Measurements from ENCODE around the gene PCDH9.
A peak's percentile ranks its signal among the peaks of the same experiment; 100 is the strongest.

The PCDH9 gene

GRCh38 chr13:67229481-67230403 is at the start of gene PCDH9:
Gene PCDH9, minus strand, starts transcription at chr13:67230336. Its CDS starts 1,896 bp downstream, at chr13:67228440.
- no peak for DNase-seq

DNA sequence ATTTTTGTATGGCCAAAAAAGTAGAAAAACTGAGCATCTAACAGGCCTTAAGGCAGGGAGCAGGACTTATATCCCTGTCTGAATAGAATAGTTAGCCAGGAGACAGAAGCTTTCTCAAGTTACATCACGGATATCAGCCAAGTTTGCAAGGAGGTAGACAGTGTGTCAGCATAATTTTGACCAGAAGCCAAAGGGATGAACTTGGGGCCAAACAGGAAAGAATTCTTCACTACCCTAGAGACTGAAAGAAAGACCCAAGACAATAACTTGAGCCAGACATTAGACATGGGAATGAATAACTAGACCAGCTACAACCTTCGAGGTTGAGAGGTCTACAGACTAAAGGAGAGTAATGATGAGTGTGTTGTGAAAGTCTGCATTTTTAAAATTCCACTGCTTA is 48.1 kb upstream of the PCDH9 start:
- peak; percentile 93 for DNase-seq

- no peak for DNase-seq
Measured at GRCh38 chr13:67277581-67277980, 47.4 kb upstream of the PCDH9 start.

DNA sequence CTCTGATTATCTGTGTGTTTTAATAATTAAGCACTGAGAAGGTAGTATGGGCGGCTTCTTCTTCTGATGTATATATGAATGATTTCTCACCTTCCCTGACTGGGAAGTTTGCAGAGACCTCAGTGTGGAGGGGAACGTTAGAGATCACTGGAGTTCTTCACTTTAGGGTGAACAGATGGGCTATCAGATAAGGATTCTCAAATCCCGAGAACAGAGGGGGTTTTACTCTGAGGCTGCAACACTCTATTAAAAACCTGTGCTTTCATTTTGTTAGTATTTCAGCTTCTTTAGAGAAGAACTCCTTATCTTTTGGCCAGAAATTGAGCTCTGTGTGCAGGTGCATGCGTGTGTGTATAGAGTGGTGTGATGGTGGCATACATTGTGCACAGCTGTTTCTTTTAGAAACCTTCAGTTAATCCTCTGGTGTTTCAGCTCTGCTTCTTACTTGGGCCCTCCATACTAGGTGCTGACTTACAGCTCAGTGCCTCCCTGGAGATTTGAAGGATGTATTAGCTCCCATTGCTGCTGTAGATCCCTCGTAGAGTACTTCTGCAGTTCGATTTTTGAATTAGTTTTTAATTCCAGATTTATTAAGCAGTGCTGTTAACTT is 45.3 kb upstream of the PCDH9 start:
- no peak for DNase-seq

DNA sequence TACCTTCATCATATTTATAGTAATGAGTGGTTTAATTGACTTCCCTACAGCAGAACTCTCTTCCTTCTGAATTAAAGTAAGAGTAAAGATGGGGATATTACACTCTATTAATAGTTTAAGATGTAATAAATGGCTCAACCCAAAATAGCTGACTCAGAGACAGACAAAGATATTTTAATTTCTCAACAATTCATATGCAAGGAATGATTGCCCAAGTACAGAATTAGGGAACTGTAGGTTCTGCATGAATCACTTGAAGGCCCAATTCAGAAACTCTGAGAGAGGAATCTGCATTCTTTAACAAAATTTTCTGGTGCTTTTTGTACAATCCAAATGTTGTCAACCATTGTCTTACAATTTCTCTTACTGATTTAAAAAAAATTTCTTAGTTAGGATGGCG is 42.9 kb upstream of the PCDH9 start:
- DNase-seq, result peak; percentile 43

- DNase-seq, result peak; percentile 41
Measured at GRCh38 chr13:67267136-67267535, 37.0 kb upstream of the PCDH9 start.

DNA sequence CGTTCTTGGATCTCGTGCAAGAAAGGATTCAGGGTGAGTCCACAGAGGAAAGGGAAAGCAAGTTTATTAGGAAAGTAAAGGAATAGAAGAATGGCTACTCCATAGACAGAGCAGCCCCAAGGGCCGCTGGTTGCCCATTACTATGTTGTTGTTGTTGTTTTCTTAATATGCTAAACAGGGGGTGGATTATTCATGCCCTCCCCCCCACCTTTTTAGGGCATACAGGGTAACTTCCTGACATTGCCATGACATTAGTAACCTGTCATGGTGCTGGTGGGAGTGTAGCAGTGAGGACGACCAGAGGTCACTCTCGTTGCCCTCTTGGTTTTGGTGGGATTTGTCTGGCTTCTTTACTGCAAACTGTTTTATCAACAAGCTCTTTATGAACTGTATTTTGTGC is 29.1 kb upstream of the PCDH9 start:
- no peak for DNase-seq

- DNase-seq, result no peak
Measured at GRCh38 chr13:67258482-67258881, 28.3 kb upstream of the PCDH9 start.

- no peak for DNase-seq
Measured at GRCh38 chr13:67238861-67239260, 8.7 kb upstream of the PCDH9 start.

GRCh38 chr13:67238277-67238859 is 8.2 kb upstream of the PCDH9 start:
- DNase-seq, result peak; percentile 30

GRCh38 chr13:67235265-67235664 is 5.1 kb upstream of the PCDH9 start:
- no peak for DNase-seq

DNA sequence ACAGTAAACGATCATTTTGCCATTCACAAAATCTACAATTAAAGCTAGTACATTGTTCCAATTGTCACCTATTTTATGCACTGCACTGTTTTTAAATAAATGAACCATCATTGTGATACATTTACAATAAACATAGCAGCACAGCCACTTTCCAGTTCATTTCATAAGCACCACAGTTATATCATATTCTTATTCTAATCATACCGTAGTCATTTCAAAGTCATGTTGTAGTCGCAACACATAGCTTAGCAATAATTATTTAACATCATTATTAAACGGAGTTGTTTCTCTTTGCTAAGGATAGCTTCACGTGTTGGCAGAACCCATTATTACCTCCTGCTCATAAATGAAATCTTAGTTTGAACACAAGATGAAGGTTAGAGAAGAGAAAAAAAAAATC is 2.2 kb upstream of the PCDH9 start:
- no peak for DNase-seq

DNA sequence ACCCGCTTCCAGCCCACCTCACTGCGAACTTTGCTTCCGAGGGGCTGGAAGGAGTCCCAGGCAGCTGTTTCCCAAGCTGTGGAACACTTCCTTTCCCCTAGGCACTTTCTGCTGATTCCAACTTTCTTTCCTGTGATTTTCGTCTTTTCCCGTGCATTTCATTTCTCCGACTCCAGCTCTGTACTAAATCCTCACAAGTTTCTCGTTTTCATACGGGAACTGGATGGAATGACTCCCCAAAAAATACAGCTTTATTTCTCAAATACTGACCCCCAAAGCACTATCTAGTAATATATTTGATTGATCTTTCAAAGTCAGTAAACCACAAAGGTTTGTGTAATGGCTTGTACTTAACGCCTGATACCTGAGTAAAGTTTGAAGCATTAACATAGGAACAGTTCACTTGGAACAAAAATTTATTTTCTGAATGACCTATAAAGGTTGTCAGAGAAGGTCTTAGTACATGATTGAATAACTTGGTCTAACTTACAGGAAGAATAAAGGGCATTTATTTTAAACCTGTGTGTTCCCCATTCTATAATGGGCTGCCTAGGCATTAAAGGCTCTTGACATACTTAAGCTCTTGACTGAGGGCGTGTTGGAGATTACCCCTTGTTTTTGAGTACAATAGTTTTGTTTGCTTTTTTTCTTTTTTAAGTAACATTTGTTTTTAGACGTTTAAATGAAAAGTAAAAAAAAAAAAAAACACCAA is 1.3 kb upstream of the PCDH9 start:
- DNase-seq, result no peak

DNA sequence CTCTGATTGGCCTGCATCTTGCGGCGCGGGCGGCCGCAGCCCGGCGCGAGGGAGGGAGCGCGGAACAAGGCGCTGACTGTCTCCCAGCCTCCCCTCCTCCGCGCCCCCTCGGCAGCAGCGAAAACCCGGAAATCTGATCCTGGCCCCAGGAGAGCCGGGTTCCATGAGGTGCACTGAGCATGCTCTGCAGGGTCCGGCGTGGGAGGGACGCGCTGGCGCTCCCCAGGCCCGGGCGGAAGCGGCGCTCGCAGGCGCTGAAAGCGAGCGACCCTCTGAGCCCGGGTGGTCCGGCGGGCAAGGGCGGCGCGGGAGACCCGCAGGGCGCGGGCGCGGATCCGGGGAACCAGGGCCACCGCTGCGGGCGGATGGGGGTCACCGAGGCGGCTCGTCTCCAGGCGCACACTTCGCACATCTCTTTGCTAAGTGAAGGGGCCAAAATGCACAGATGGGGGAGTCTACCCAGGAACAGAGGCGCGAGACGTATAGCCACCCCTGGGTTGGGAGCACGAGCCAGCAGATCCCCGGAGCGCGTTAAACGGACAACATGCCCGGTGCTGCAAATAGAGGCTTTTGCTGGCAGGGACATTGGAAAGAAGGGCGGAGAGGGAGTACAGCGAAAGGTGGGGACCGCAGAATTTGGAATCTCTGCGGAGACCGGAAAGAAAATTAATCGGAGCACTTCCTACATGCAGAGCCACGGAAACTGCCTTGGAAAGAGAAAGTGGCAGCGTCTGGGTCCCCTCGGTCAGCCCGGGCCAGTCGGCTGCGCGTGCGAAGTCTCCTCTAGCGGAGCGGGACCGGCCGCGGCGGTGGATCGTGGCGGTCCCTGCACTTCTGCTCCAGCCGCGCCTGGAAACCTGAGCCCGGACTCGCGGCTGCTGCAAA is 510 bp upstream of the PCDH9 start:
- peak; percentile 98 for DNase-seq

DNA sequence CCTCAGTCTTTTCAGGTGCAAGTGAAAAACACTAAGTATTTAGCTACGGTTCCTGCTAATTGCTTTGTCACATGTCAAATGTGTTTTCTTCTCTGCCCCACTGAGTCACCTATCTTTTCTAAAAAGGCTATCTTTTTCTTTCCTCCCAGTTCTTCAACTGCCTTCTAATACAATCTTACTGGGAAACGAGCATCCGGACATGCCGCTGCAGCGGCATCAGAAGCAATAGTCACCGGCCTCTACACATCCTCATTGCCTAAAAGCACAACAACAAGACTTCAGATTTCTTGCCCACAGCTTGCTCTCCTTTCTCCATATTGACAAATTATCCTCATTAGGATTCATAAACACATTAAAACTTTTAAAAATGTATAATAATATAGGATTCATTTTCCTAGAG is 1.2 kb downstream of the PCDH9 start:
- DNase-seq, result peak; percentile 10

DNA sequence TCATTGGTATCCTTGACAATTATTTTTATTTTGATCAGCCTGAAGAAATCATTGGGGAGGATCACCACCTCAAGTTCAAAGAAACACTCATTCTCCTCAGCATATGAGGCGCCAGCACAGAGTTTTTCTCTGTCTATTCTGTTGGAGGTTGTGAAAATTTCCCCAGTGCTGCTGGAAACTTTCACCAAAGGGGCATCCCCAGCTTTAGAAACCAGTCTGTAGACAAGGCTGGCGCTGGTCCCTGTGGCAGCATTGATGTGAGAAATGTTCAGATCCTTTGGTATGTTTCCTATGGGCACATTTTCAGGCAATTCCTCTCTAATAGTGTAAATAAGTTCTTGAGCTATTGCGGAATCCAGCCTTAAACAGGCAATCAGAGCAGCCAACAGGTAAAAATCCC is 2.1 kb downstream of the PCDH9 start:
- no peak for DNase-seq

DNA sequence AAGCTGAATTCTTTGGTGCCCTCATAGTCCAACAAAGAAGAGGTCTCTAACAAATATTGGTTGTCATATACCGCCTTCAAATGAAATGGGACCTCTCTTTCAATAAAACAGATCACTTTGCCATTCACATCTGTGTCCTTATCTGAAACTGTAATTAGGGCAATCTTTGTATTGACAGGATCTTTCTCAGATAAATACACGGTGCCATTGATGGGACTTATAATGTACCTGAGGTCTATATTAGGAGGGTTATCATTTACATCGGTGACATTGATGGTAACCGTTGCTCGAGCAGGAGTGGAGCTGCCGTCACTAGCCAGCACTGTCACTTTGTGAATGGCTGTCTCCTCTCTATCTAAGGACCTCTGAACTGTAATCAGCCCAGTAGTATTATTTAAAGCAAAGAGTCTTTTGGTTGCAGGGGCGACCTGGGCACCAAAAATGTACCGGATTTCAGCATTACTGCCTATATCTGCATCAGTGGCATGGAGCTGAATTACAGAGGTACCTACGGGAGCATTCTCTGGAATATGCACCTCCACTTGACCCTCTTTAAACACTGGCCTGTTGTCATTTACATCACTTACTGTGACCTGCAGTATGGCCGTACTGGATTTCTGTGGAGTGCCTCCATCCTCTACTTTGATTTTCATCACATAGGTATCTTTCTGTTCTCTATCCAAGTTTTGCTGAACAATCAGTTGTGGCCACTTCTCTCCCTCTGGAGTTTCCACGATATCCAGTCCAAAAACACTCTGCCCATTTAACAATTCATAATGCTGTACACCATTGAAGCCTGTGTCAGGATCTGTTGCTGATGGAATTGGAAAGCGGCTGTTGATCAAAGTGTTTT is 2.8 kb downstream of the PCDH9 start:
- no peak for DNase-seq

DNA sequence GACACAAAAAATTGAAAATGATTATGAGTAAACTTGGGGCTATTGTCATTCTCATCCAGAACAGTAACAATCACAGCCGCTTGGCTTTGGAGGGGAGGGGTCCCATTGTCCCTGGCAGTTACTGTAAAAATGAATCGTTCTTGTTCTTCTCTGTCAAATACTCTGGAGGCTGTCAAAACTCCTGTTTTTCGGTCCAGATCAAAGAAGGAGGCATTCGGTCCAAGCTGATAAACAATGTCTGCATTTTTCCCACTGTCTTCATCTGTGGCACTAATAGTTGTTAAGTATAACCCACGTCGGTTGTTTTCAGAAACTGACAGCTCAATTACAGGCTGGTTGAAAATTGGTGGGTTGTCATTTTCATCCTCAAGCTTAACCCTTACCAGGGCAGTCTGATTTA is 3.4 kb downstream of the PCDH9 start:
- DNase-seq, result no peak

GRCh38 chr13:67225252-67226159 is 4.6 kb downstream of the PCDH9 start:
- DNase-seq, result no peak

- peak; percentile 79 for DNase-seq
Measured at GRCh38 chr13:67224148-67224846, 5.8 kb downstream of the PCDH9 start.

Measured in fibroblast of skin of right biceps (primary cell).